Left ventricle myocardium superior (tissue), 1 donor: Measurements from ENCODE around the gene NPW. TPM values are rescaled to one million over a fixed set of nuclear protein-coding genes. Genes with fewer than 3 reads are reported as not detected.
"Not testable (repeated sequence)": the region's sequence is repeated elsewhere in the genome, so short reads cannot be mapped to it uniquely, and the experiment has no call there.

Experiments
- ATAC-seq: fragments of 200-7000 bp; cut with Tn5 transposase; one replicate; pipeline ENCODE4 v1.9.1; 2020; ENCODE audit warnings: mild to moderate bottlenecking, moderate library complexity
- DNase-seq: peaks from one replicate; pipeline ENCODE4 v3.0.0-alpha.2; 2020
- intact Hi-C: fragments of 100-400 bp; cut with micrococcal nuclease; formaldehyde crosslinking; loops from one replicate; pipeline ENCODE4 v1.11.0; 2022
- total RNA-seq: library from RNA; stranded (reverse); fragmentation: NEBNext Ultra II Directional; extraction: Animal tissue kit (Norgen Biotek cat#: 25700); gene quantifications from one replicate; pipeline ENCODE4 v1.2.1, GENCODE V29; 2021
- donor health status: DM: no; HTN: yes; CAD: no; lungs with severe emphysema.

The NPW gene
- total RNA-seq, 1 donor from 2014 or later: not detected

DNA sequence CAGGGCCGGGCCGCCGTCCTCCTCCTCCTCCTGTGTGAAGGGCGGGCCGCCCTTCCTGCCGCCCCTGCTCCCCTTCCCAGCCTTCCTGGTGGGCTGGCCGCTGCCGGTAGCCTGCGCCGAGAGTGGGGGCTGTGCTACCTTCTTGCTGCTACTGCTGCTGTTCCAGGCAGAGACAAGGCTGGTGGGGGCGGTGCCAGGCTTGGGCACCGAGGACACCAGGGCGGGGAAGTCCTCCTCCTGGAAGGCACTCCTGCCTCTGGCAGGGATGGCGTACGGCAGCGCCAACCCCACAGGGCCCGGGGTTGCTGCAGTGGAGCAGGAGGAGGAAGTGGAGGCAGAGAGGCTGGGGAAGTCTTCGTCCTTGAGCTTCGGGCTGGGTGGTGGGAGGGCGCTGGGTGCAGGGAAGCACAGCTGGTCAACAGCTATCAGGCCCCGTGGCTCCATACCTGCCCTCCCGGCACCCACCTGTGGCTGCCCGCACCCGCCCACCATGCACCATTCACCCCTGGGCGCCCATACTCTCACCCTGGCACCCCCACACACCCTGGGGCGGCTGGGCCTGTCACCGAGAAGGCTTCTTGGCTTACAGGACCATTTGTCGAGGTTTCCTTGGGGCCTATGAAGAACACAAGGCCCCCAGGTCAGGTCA is 19.6 kb upstream of the NPW start:
- DNase-seq: no peak
- intact Hi-C loops: no loop called here
- ATAC-seq: no peak

DNA sequence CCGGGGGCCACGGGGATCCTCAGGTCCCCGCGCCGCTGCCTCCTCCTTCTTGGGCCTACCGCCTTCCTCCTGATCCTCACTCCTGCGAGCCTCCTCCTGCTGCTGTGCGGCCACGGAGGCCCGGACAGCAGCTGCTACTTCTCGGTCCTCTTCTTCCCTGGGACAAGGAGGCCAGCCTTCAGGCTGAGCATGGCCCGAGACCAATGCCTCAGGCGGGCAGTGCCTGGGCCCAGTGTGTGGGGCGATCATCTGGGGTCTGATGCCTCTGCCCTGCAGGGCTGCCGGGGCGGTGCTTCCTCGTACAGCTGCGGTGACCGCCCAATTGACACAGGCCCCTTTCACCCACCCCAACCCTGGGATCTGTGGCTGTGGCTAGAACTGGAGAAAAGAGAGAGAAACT is 18.6 kb upstream of the NPW start:
- intact Hi-C loops: no loop called here
- DNase-seq (no peak), ATAC-seq (no peak)

DNA sequence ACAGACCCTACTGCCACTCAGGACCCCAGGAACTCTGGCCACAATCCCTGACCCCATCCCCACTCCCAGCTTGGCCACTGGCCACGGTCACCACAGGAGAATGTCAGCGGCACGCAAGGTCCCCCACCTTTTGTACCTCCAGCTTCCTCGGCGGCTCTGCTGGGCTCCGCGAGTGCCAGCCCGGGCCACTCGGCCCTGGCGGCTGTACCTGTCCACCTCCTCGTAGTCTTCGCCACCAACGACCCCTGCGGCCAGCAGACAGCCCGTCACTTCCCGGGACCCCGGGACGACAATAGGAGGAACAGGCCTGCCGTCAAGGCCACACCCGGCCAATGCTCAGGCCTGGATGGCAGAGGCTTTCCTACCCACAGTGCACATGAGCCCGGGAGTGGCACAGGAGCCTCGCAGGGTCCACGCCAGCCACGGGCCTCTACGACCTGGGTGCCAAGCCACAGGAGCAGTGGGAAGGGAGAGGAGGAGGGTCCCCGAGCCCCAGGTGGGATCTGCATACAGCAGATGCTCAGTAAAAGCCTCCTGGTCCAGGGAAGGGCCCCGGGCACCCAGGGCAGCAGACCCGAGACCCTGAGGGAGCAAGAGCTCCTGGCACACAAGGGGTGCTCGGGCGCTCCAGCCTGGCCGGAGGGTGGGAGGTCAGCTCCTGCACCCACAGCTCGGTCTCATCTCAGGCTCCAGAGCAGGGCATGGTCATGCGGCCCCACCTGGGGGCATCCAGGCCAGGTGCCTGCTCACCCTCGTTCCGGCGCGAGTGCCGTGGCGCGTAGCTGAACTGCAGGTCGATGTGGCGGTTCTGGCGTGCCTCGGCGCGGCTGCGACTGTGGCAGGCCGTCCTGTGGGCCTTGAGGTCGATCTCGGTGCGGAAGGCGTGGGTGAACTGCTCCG is 17.9 kb upstream of the NPW start:
- intact Hi-C loops: no loop called here
- ATAC-seq (no peak), DNase-seq (peak; percentile 24)

DNA sequence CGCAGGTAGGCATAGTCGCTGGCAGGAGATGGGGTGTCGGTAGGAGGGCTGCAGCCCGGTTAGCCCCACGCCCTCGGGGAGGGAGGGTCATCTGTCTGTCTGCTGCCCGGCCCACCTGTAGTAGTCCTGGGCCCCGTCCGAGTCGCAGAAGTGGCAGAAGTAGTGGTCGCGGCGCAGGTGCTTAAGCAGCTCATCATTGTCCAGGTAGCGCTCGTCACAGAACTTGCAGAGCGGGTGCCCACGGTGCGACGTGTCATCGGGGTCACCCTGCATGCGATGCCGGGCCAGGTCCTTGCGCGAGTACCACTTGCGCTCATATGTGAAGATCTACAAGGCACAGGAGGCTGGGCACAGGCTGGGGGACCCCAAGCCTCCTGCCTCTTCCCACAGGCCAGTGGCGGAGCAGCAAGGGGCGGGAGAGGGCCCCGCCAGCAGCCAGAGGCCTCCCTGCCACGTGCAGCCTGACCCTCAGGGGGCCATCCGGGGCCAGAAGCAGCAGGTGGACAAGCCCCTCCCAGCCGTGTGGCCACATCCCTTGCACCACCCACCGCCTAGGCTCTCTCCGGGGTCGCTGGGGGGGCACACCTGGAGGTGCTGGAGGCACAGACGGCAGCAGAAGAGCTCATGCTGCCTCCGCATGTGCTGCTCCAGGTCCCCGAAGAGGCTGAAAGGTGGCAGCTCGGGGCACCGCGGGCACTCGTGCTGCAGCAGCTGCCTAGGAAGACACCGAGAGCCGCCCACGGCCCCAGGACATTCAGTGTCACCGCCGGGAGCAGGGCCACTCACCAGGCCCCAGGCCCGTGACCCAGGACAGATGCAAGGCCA is 17.0 kb upstream of the NPW start:
- DNase-seq (peak; percentile 38), ATAC-seq (no peak)
- intact Hi-C loops: no loop called here

DNA sequence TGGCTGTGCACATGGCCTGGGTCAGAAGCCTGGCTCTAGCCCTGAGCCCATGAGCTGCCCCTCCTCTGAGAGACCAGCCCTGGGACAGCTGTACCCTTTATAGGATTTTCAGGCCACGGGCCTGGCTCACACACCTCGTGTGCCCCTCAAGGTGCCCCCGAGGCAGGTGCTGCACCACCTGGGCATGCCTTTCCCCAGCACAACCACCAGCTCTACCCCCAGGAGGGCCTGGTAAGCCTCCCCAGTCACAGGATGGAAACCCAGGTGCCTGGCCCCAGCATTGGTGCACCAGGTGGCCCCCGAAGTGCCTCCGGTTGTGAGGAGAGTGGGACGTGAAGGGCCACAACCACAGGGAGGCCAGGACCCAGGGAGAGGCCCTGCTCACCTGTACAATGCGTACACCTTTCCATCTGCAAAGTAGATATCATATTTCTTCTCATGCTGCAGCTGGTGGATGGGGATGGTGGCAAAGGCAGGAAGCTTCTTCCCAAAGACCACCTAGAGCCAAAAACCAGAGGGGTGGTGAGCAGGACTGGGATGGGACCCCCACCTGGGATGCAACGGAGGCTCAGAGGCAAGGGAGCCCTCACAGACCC is 16.3 kb upstream of the NPW start:
- DNase-seq (peak; percentile 25), ATAC-seq (no peak)
- intact Hi-C loops: no loop called here

- DNase-seq (peak; percentile 95), ATAC-seq (peak; percentile 88)
- intact Hi-C loops: no loop called here
Observed at GRCh38 chr16:2003827-2004641, 15.6 kb upstream of the NPW start.

DNA sequence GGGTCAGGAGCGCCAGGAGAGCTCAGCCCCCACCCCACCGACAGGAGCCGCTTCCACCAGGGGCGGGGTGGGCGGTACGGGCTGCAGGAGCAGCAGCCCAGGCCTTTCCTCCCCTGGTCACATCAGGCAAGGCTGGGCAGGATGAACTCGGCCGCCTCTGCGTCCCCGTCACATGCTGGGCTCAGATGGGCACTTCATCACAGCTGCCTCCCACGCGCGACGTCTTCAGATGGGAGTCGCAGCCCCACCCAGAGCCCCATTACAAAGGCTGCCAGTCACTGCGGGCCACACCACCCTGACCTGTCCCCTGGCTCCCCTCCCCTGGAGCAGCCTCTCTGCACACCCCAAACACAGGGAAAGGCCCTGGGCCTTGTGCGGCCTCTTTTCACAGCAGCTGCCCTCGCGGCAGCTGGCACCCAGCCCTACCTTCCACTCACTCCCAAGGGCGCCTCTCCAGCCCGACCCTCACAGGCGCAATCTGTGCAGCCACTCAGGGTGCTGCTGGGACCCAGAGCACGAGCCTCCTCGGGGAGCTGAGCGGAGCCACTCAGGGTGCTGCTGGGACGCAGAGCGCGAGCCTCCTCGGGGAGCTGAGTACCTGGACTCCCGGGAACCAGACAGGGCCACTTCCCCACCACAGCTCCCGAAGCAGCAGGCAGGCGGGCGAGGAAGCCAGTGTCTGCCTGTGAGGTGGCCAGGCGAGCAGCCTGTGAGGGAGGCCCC is 14.6 kb upstream of the NPW start:
- intact Hi-C loops: no loop called here
- ATAC-seq (no peak), DNase-seq (peak; percentile 32)

- DNase-seq: no peak
- intact Hi-C loops: no loop called here
- no peak for ATAC-seq
Observed at GRCh38 chr16:2005646-2006045, 13.9 kb upstream of the NPW start.

GRCh38 chr16:2006317-2006716 is 13.3 kb upstream of the NPW start:
- ATAC-seq (no peak), DNase-seq (no peak)
- intact Hi-C loops: no loop called here

- peak; percentile 19 for DNase-seq
- no peak for ATAC-seq
- intact Hi-C loops: no loop called here
Observed at GRCh38 chr16:2007081-2007836, 12.3 kb upstream of the NPW start.

GRCh38 chr16:2008009-2008526 is 11.5 kb upstream of the NPW start:
- peak; percentile 41 for DNase-seq
- no peak for ATAC-seq
- intact Hi-C loops: no loop called here

DNA sequence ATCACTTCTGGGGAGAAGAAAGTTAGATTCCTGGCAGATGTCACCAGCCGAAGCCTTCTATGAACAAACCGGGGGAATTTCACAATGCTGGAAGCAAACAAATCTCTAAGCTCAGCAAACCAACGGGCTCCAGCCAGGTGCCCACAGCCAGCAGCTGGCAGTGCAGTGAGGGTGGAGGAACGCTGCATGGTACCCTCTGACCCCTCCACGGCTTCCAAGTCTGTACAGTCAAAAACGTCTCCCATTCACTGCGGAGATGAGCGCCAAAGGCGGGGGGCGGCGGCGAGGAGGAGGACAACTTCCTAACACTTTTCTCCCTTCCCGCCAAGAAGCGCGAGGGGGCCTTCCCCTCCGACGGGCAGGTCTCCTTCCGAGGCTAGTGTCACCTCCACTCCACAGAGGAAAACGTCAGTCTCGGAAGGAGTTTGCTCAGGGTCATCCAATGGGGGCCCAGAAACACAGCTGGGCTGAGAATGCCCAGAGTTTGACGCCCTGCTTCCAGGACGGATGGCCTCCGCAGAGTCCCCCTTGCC is 10.9 kb upstream of the NPW start:
- DNase-seq: peak; percentile 36
- ATAC-seq: no peak
- intact Hi-C loops: no loop called here

DNA sequence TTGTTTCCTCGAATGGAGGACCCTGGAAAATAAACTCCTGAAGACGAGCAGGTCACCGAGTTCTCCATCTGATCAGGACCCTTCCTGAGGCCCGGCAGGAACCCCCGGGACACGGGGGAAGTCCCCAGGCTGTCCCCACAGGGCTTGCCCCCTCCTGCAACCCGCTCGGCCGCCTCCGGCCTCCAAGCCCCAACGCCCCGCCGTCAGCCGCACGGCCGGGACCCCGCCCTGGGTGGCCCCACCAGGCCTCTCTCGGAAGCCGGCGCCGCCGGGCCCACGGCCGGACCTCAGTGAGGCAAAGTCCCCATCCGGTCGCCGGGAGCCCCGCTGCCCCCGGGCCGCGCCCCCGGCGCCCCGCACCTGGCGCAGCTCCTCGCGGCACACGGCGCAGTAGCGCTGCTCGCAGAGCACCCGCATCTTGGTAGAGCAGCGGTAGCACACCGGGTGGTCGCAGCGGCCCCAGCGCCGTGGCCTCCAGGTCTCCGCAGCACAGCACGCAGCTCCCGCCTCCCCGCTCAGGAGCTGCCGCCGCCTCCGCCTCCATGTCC is 10.3 kb upstream of the NPW start:
- intact Hi-C loops: no loop called here
- peak; percentile 3 for ATAC-seq
- DNase-seq: peak; percentile 49

GRCh38 chr16:2009791-2010510 is 9.6 kb upstream of the NPW start, which contains the start of gene ZNF598:
TSS of gene ZNF598 (minus strand) at chr16:2009821.
- ATAC-seq: peak; percentile 96
- peak; percentile 93 for DNase-seq
- intact Hi-C loops: no loop called here

GRCh38 chr16:2011726-2012125 is 7.9 kb upstream of the NPW start:
- DNase-seq, ATAC-seq, intact Hi-C loops: not testable (repeated sequence)

DNA sequence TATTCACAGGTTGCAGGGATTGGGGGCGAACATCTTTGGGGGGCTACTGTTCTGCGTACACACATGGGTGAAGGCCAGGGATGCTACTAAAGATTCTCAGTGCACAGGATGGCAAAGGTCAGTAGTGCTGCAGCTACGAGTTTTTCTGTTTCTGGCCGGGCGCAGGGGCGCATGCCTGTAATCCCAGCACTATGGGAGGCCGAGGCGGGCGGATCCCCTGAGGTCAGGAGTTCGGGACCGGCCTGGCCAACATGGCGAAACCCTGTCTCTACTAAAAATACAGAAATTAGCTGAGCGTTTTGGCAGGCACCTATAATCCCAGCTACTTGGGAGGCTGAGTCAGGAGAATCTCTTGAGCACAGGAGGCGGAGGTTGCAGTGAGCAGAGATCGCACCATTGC is 6.1 kb upstream of the NPW start:
- intact Hi-C loops: no loop called here
- DNase-seq (no peak), ATAC-seq (no peak)
